GM12801 (cell line): ENCODE results near the gene NFS1.

Source experiments
- TF ChIP-seq, protein P1 (sequence below): IDR thresholded peaks from one replicate; pipeline ENCODE4 v1.5.1; 2011; ENCODE audit warnings: control low read depth; ENCODE audit not compliant: insufficient read length; ENCODE audit errors: extremely low read depth

The NFS1 gene

GRCh38 chr20:35625584-35626385 lies 73.4 kb downstream of the NFS1 start:
- TF ChIP-seq, protein P1, sequence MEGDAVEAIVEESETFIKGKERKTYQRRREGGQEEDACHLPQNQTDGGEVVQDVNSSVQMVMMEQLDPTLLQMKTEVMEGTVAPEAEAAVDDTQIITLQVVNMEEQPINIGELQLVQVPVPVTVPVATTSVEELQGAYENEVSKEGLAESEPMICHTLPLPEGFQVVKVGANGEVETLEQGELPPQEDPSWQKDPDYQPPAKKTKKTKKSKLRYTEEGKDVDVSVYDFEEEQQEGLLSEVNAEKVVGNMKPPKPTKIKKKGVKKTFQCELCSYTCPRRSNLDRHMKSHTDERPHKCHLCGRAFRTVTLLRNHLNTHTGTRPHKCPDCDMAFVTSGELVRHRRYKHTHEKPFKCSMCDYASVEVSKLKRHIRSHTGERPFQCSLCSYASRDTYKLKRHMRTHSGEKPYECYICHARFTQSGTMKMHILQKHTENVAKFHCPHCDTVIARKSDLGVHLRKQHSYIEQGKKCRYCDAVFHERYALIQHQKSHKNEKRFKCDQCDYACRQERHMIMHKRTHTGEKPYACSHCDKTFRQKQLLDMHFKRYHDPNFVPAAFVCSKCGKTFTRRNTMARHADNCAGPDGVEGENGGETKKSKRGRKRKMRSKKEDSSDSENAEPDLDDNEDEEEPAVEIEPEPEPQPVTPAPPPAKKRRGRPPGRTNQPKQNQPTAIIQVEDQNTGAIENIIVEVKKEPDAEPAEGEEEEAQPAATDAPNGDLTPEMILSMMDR = no peak

- TF ChIP-seq, protein P1 = no peak
These were observed 77.6 kb downstream of the NFS1 start for GRCh38 chr20:35621560-35621946.

GRCh38 chr20:35620818-35621559 lies 78.2 kb downstream of the NFS1 start:
- TF ChIP-seq, protein P1 = no peak

DNA sequence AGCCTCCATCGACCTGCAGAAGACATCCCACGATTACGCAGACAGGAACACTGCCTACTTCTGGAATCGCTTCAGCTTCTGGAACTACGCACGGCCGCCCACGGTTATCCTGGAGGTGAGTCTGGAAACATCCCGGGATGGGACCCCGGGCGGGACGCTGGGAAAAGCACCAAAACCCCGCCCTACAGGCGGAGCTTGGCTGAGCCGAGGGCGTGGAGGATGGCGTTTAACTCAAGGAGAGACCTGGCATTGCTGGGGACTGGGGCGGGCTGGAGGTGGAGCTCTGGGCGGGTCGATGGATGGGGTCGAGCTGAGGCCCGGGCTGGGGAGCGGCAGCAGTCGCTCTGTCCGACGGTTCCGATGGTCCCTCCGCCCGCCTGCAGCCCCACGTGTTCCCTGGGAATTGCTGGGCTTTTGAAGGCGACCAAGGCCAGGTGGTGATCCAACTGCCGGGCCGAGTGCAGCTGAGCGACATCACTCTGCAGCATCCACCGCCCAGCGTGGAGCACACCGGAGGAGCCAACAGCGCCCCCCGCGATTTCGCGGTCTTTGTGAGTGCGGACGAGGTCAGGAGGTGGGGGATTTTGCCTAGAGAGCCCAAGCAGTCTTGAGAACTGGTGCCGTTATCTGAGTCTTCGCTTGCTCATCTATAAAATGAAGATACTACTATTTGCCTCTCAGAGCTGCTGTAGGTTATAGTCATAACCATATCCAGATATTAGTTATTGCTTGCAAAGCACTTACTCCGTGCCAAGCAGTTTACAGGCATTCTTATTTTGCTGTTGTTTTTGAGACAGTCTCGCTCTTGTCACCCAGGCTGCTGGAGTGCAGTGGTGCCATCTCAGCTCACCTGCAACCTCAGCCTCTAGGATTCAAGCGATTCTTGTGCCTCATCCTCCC lies 79.7 kb downstream of the NFS1 start:
- TF ChIP-seq, protein P1 = no peak

- TF ChIP-seq, protein P1 = no peak
These were observed 80.7 kb downstream of the NFS1 start for GRCh38 chr20:35618263-35619131.
